B cell (primary cell): ENCODE data around the gene SLC36A1. TPM values are rescaled to one million over a fixed set of nuclear protein-coding genes. Genes with fewer than 3 reads are reported as not detected.
A peak's percentile ranks its signal among the peaks of the same experiment; 100 is the strongest.

Source experiments
- ATAC-seq: fragments of 200-7000 bp; cut with Tn5 transposase; one replicate; pipeline ENCODE4 v1.10.0; 2021; ENCODE audit warnings: low read depth, mild to moderate bottlenecking, moderate number of reproducible peaks, moderate library complexity
- CTCF ChIA-PET: fragments of 350-600 bp; sonication (Branson Sonifier 250); formaldehyde crosslinking; loops from one replicate; lab custom pipeline; 2021; ENCODE audit warnings: antibody characterized with exemption, inconsistent platforms; lab: Charles Lee
- POLR2A ChIA-PET: fragments of 350-600 bp; sonication (Branson Sonifier 250); formaldehyde crosslinking; loops from one replicate; lab custom pipeline; 2021; ENCODE audit warnings: antibody characterized with exemption; lab: Charles Lee
- DNase-seq: peaks from one replicate; pipeline ENCODE4 v3.0.0; 2013
- H2AFZ ChIP-seq: 2 replicates; pipeline ENCODE4 v1.6.1; 2012; ENCODE audit warnings: mild to moderate bottlenecking, low read depth, low read length; ENCODE audit not compliant: insufficient read depth, poor library complexity, severe bottlenecking
- H3K27ac ChIP-seq, 2 donors: 1 replicate in 1 of 2; 2 replicates in 1 of 2; pipeline ENCODE4 v1.5.1; 2012 to 2013; ENCODE audit warnings: low read length in 2 of 2, mild to moderate bottlenecking in 2 of 2, moderate library complexity in 1 of 2
- H3K27me3 ChIP-seq, 4 experiments: fragments of 200-600 bp in 1 of 4; sonication (generic) in 1 of 4; replicated peaks in 1 of 4; 1 replicate in 2 of 4; 2 replicates in 2 of 4; pipeline versions ENCODE4 v1.6.1 to v1.7.0; 2013 to 2016; ENCODE audit warnings: low read length in 3 of 4, mild to moderate bottlenecking in 2 of 4, mixed read lengths in 1 of 4, moderate library complexity in 1 of 4; ENCODE audit not compliant: insufficient read depth in 4 of 4, control insufficient read depth in 3 of 4; ENCODE audit errors: control extremely low read depth in 1 of 4
- H3K36me3 ChIP-seq, 2 experiments: replicated peaks in 1 of 2; 1 replicate in 1 of 2; 2 replicates in 1 of 2; pipeline versions ENCODE4 v1.6.1 to v1.7.1; 2013; ENCODE audit warnings: low read length in 1 of 2; ENCODE audit not compliant: insufficient read depth in 2 of 2, control insufficient read depth in 1 of 2; ENCODE audit errors: control extremely low read depth in 1 of 2, extremely low read depth in 1 of 2
- H3K4me1 ChIP-seq, 2 donors: fragments of 200-600 bp in 1 of 2; sonication (generic) in 1 of 2; 1 replicate in 1 of 2; 2 replicates in 1 of 2; pipeline versions ENCODE4 v1.5.1 to v1.6.1; 2013 to 2017; ENCODE audit warnings: low read length in 2 of 2; ENCODE audit not compliant: control insufficient read depth in 2 of 2, insufficient read depth in 2 of 2
- H3K4me2 ChIP-seq: replicated peaks from 2 replicates; pipeline ENCODE3; 2012; ENCODE audit warnings: mild to moderate bottlenecking, low read depth, low read length; ENCODE audit not compliant: poor library complexity, severe bottlenecking
- H3K4me3 ChIP-seq, 5 experiments: fragments of 200-600 bp in 1 of 5; sonication (generic) in 1 of 5; 1 replicate in 3 of 5; 2 replicates in 2 of 5; pipeline versions ENCODE4 v1.5.1 to v1.7.0; 2011 to 2016; ENCODE audit warnings: low read length in 4 of 5, mild to moderate bottlenecking in 4 of 5, low read depth in 2 of 5, control low read depth in 1 of 5, moderate library complexity in 1 of 5; ENCODE audit not compliant: insufficient read depth in 1 of 5; ENCODE audit errors: control extremely low read depth in 1 of 5, extremely low read depth in 1 of 5
- H3K79me2 ChIP-seq: fragments of 200-600 bp; sonication (generic); one replicate; pipeline ENCODE4 v1.6.0; 2016; ENCODE audit warnings: low read length; ENCODE audit not compliant: control insufficient read depth, insufficient read depth
- H3K9ac ChIP-seq: fragments of 200-600 bp; sonication (generic); 2 replicates; pipeline ENCODE4 v1.6.1; 2017; ENCODE audit warnings: mild to moderate bottlenecking, low read length, moderate library complexity
- H3K9me3 ChIP-seq, 3 donors: one replicate each; pipeline versions ENCODE4 v1.6.1 to v1.7.1; 2013; ENCODE audit warnings: low read length in 2 of 3; ENCODE audit not compliant: control insufficient read depth in 2 of 3, insufficient read depth in 1 of 3; ENCODE audit errors: control extremely low read depth in 1 of 3
- H4K20me1 ChIP-seq: 2 replicates; pipeline ENCODE4 v1.6.0; 2012; ENCODE audit warnings: mild to moderate bottlenecking, low read length; ENCODE audit not compliant: insufficient read depth, control insufficient read depth, poor library complexity, severe bottlenecking
- H3K27ac Mint-ChIP-seq: one replicate; pipeline ENCODE4 v1.8.0; 2021; ENCODE audit warnings: mixed read lengths
- H3K27me3 Mint-ChIP-seq: one replicate; pipeline ENCODE4 v1.8.0; 2021; ENCODE audit warnings: mixed read lengths
- H3K4me1 Mint-ChIP-seq: one replicate; pipeline ENCODE4 v1.8.0; 2021; ENCODE audit warnings: mixed read lengths
- H3K4me3 Mint-ChIP-seq: one replicate; pipeline ENCODE4 v1.8.0; 2021; ENCODE audit warnings: mixed read lengths
- H3K9me3 Mint-ChIP-seq: one replicate; pipeline ENCODE4 v1.8.0; 2022; ENCODE audit warnings: mixed read lengths; ENCODE audit not compliant: insufficient read depth
- EZH2 ChIP-seq: IDR thresholded peaks from 2 replicates; pipeline ENCODE4 v1.6.1; 2012; ENCODE audit warnings: borderline replicate concordance, low read depth, mild to moderate bottlenecking, moderate library complexity, low read length; ENCODE audit not compliant: insufficient read depth, poor library complexity, severe bottlenecking
- WGBS: methylation state at CpG from one replicate; pipeline ENCODE4 v1.1.5; 2013; ENCODE audit warnings: missing lambda C conversion rate; ENCODE audit not compliant: insufficient coverage; 5-methylcytosine and 5-hydroxymethylcytosine counted together
- intact Hi-C: fragments of 100-400 bp; cut with micrococcal nuclease; formaldehyde crosslinking; loops from one replicate; pipeline ENCODE4 v1.10.0; 2022
- polyA plus RNA-seq: library from polyadenylated mRNA; depleted of rRNA; stranded (reverse); fragments of >200 nt; gene quantifications from 2 replicates; pipeline ENCODE4 v1.2.3, GENCODE V29; 2012
- total RNA-seq, 2 donors: library from RNA; stranded (reverse); fragments of 120-200 nt in 1 of 2; gene quantifications; 1 replicate in 1 of 2; 2 replicates in 1 of 2; pipeline versions ENCODE4 v1.2.3 to v1.2.4, GENCODE V29; 2013 to 2022
- TF ChIP-seq, protein P1 (sequence below): fragments of 200-600 bp; IDR thresholded peaks from one replicate; pipeline ENCODE4 v1.8.0; 2022; ENCODE audit warnings: antibody characterized with exemption, mild to moderate bottlenecking

The SLC36A1 gene
- total and polyA plus RNA-seq, 2 donors (not counting 1 experiment from before 2014, with no cell fraction given) = 4.0 to 15.1 TPM

DNA sequence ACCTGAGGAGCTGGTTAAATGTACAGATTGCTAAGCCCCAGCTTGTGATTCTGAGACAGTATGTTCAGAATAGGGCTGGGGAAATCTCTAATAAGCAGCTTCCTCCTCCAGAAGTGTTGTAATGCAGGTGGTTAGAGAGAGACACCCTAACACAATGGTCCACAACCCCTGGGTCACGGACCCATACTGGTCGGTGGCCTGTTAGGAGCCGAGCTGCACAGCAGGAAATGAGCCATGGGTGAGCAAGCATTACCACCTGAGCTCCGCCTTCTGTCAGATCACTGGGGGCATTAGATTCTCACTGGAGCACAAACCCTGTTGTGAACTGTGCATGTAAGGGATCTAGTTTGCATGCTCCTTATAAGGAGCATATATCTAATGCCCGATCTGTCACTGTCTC lies 61.8 kb downstream of the SLC36A1 start:
- no peaks in the 10 kb centered on the region for H3K9me3 ChIP-seq
- intact Hi-C loops = no loop called here
- ATAC-seq (peak; percentile 64), DNase-seq (peak; percentile 43)
- TF ChIP-seq, protein P1, sequence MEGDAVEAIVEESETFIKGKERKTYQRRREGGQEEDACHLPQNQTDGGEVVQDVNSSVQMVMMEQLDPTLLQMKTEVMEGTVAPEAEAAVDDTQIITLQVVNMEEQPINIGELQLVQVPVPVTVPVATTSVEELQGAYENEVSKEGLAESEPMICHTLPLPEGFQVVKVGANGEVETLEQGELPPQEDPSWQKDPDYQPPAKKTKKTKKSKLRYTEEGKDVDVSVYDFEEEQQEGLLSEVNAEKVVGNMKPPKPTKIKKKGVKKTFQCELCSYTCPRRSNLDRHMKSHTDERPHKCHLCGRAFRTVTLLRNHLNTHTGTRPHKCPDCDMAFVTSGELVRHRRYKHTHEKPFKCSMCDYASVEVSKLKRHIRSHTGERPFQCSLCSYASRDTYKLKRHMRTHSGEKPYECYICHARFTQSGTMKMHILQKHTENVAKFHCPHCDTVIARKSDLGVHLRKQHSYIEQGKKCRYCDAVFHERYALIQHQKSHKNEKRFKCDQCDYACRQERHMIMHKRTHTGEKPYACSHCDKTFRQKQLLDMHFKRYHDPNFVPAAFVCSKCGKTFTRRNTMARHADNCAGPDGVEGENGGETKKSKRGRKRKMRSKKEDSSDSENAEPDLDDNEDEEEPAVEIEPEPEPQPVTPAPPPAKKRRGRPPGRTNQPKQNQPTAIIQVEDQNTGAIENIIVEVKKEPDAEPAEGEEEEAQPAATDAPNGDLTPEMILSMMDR = no peak
- TF ChIP-seq EZH2 = no peak
- no peaks in the 10 kb centered on the region for H3K9me3 Mint-ChIP-seq
- peaks cover 10 to 14% of the 10 kb centered on the region in 2 donors for H3K4me1 ChIP-seq
- H3K4me3 Mint-ChIP-seq = peak overlapping the region; percentile 35
- H3K4me2 ChIP-seq = peak overlapping the region; percentile 55
- peak overlapping the region; percentile 60 for H2AFZ ChIP-seq
- no peaks in the 10 kb centered on the region for H4K20me1 ChIP-seq
- H3K9ac ChIP-seq = peak overlapping the region; percentile 32
- WGBS = 51% methylated on average over 4 of the region's 5 CpGs
- no peak overlapping the region for H3K4me3 ChIP-seq
- H3K27ac Mint-ChIP-seq = peak overlapping the region; percentile 58
- no peaks in the 10 kb centered on the region for H3K79me2 ChIP-seq
- H3K27me3 ChIP-seq = no peaks in the 10 kb centered on the region
- POLR2A ChIA-PET = no interaction called here
- peaks cover 12% of the 10 kb centered on the region for H3K4me1 Mint-ChIP-seq
- H3K27ac ChIP-seq = peak overlapping the region in 1 of 2 donors; percentile 51
- peaks cover 0 to 2% of the 10 kb centered on the region in 2 experiments for H3K36me3 ChIP-seq
- CTCF ChIA-PET = interaction anchor here (0.7 to 2.2 kb wide), 5 partner anchors 10 to 143 kb away, joined by 3 to 5 read pairs (median 5); partner anchors contain the start of gene SLC36A1
- H3K27me3 Mint-ChIP-seq = no peaks in the 10 kb centered on the region

DNA sequence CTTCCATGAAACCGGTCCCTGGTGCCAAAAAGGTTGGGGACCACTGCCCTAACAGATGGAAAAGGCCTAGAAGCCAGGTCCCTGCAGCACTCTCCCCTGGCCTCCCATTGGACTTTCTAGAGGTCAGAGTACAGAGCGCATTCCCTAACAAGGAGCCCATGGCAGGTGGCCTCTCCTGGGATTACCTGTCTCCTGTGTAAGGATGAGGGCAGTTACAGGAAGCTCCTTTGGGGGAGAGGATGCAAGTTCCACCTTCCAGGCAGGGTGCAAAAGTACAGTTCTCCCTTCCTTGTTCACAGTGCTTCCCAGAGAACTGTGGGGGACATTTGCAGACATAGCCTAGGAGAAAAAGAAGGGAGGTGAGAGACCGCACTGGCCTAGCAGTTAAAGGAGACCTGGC lies 62.4 kb downstream of the SLC36A1 start:
- ATAC-seq (no peak), DNase-seq (no peak)
- Histone ChIP-seq H3K79me2 (no peaks in the 10 kb centered on the region), H3K4me3 (no peak overlapping the region), H3K4me2 (no peak overlapping the region), H3K9ac (no peak overlapping the region), H3K27ac (no peak overlapping the region), H3K36me3 (peaks cover 0 to 2% of the 10 kb centered on the region in 2 experiments), H2AFZ (no peak overlapping the region), H3K27me3 (no peaks in the 10 kb centered on the region), H4K20me1 (no peaks in the 10 kb centered on the region), H3K4me1 (peaks cover 10 to 14% of the 10 kb centered on the region in 2 donors), H3K9me3 (no peaks in the 10 kb centered on the region)
- peaks cover 12% of the 10 kb centered on the region for H3K4me1 Mint-ChIP-seq
- ChIA-PET CTCF (interaction anchor here (2.2 kb wide), 1 partner anchor 10 kb away, joined by 5 read pairs; no protein-coding TSS in a partner anchor), POLR2A (no interaction called here)
- no peaks in the 10 kb centered on the region for H3K27me3 Mint-ChIP-seq
- TF ChIP-seq EZH2 = no peak
- TF ChIP-seq, protein P1 = no peak
- 97% methylated on average over 2 of the region's 3 CpGs for WGBS
- intact Hi-C loops = no loop called here
- H3K27ac Mint-ChIP-seq = no peak overlapping the region
- H3K9me3 Mint-ChIP-seq = no peaks in the 10 kb centered on the region
- no peak overlapping the region for H3K4me3 Mint-ChIP-seq
